Glomerular endothelial cell (primary cell): Measurements from ENCODE around the gene HDAC5. TPM values are rescaled to one million over a fixed set of nuclear protein-coding genes. Genes with fewer than 3 reads are reported as not detected.
"Not testable (repeated sequence)": the region's sequence is repeated elsewhere in the genome, so short reads cannot be mapped to it uniquely, and the experiment has no call there.

Experiments used
- DNase-seq: peaks from one replicate; pipeline ENCODE4 v3.0.0-alpha.2; 2011; ENCODE audit warnings: low read depth, low spot score; ENCODE audit errors: extremely low read depth
- total RNA-seq: library from RNA; depleted of rRNA; stranded (reverse); fragments of >200 nt; gene quantifications from 2 replicates; pipeline ENCODE4 v1.2.3, GENCODE V29; 2015

HDAC5 gene
- total RNA-seq, result 36.3 and 46.9 TPM in 2 replicates

DNA sequence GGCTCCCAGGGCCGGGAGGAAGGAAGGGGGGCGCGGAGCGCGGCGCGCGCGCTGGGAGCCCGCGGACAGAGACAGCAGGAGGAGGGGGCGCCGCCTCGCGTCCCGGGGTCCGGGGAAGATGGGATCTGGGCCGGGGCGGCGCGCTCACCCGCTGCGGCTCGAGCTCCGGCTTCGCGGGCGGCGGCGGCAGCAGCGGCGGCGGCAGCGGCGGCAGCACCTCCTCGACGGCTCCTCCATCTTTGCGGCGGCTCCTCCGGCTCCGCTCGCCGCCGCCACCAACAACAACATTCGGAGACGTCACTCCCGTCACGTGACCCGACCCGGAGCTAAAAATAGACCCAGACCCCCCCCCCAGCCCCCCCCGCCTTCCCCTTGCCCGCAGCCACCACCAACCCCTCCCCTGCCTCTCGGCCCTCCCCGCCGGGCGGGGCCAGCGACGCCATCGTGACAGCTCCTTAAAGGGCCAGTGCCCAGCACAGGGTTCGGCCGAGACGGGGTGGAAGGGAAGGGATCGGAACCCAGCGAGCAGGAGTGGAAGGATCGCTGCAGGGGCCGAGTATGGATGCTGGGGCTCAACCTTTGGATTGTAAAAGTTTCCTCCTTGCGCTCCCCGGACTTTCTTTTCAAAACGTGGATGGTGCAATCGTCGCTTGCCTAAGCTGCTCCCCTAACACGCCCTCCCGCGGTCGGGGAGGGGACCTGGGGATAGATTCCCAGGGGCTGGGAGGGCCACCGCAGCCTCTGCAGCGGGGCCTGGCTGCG is at the start of gene HDAC5:
HDAC5 (minus strand) TSS at position 286 of the 762 bp plus-strand sequence. CDS start 6,126 bp downstream, outside the sequence.
- peak; percentile 58 for DNase-seq

DNA sequence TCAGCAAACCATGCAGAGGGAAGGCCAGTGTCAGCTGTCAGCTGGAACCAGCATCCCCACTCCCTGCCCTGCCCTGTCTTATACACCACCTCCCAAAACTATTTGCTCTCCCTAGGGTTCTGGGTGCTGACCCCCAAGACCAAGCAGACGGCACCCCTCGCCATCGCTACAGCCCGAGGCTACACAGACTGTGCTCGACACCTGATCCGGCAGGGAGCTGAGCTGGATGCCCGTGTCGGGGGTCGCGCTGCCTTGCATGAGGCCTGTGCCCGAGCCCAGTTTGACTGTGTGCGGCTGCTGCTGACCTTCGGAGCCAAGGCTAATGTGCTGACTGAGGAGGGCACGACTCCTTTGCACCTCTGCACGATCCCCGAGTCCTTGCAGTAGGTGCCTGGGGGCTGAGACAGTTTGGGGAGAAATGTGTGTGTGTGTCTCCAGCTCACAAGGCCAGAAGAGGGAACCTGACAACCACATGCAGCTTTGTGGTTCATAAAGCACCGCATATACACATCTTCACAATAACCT is 48.6 kb upstream of the HDAC5 start:
- no peak for DNase-seq

DNA sequence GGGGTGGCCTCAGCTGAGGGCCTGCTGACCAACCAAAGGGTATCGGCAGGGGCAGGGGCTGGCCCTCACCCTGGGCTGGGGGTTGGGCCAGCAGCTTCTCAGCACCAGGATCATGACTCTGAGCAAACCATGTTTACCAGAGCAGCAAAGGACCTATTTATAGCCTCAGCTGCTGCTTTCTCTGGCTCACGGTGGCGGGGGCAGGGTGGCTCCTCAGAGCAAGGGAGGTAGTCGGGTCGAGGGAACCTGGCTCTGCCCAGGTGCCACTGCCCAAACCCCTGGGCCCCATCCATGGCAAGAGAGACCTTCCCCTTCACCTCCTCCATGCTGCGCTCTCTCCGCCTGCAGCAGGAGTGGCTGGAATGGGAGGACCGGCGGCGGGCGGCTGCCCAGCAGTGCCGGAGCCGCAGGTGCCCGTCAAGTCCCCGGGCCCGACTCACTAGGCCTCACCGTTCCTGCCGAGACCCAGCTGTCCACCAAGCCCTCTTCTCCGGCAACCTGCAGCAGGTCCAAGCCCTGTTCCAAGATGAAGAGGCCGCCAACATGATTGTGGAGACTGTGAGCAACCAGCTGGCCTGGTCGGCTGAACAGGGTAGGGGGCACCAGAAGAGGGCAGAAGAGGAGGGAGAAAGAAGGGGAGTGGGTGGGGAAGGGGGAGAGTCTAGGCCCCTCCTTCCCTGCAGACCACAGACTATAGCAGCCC is 47.2 kb upstream of the HDAC5 start, which contains the start of gene ASB16:
ASB16 (plus strand) TSS at position 206 of the 703 bp plus-strand sequence; CDS start at position 292, 86 bp downstream.
- no peak for DNase-seq

DNA sequence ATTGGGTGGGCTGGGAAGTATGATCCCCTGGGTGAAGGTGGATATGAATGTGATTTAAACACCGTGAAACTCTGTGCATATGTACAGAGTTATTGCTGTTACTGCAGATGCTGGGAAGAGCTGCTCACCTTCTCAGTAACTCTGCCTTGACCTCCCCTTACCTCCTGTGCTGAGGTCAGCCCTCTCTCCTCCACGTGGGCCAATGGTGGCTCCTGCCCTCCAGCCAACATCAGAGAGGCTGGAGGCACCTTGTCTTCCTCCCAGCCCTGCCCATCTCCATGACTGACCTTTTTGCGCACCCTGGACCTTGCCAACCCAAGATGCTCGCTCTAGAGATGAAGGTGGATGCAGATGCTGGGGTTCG is 46.7 kb upstream of the HDAC5 start:
- DNase-seq, result no peak

DNA sequence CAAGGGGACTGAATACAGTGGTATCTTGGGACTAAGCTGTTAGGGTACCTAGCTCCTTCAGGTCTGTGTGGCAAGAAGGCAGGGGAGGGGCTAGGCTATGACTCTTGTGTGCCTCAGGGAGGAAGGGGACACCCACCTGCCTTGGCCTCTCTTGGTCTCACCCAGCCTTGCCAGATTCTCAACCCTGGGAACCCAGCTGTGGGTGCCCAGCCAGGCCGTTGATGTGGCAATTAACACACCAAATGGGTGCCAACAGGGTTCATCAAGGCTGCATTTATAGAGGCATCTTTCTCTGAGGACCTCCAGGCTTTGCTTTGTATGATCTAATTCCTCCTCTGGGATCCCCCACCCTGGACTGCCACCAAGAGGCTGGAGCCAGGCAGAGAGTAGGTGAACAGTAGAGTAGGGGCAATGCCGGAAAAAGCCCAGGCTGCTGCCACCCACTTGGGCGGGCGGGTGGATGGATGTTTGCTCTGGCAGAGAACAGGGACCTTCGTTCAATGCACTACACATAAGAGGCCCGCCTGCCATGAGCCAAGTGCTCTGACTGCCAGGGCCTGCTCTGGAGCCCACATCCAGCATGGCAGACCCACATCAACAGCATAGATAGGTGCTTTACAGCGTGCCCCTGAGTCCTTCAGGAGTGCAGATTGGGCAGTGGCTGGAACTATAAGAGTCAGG is 43.9 kb upstream of the HDAC5 start:
- no peak for DNase-seq

DNA sequence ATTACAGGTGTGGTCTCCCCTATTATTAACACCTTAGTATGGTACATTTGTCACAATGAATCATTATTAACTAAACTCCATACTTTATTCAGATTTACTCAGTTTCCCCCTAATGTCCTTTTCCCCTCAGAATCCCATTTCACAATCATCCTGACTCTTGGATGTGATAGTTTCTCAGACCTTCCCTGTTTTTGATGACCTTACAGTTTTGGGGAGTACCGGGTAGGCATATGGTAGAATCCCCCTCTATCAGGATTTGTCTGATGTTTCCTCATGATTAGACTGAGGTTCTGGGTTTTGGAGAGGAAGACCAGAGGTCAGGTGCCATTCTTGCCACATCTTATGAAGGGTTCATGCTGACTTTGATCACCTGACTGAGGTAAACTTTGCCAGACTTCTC is 41.0 kb upstream of the HDAC5 start:
- DNase-seq, result no peak

DNA sequence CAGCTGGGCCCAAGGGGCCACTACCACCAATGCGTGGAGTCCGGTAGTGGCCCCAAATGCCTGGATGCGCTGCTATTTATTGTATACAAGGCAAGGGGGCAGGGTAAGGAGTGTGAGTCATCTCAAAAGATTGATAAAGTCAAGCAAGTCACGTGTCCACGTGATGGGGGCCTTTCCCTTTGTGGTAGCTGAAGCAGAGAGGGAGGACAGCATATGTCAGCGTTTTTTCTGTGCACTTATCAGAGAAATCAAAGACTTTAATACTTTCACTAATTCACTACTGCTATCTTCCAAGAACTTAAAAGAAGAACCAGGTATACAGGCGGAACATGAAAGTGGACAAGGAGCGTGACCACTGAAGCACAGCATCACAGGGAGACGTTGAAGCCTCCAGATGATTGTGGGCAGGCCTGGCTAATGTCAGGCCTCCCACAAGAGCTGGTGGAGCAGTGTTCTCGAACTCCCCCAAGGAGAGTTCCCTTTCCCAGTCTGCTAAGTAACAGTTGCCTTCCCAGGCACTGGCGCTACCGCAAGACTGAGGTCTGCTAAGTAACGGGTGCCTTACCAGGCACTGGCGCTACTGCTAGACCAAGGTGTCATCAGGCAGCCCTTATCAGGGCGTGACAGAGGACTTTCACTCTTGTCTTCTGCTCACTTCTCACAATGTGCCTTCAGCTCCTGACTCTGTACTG is 36.2 kb upstream of the HDAC5 start:
- no peak for DNase-seq

DNA sequence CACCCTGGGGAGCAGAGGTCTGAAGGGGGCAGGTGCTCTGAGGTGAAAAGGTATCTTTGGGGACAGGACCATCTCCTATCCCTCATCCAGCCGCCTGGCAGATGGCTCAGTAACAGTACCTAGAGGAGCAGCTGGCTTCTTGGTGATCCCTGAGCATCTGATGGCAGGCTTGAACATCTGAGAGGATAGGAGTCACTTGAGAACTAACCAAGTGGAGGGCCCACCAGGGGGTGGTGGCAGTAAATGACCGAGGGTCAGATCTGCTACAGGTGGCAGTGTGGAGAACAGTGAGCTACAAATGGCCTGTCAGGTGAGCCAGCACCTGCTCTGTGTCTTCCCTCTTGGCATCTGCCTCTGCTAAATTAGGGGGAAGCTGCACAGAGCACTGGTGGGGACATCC is 32.0 kb upstream of the HDAC5 start:
- no peak for DNase-seq

DNA sequence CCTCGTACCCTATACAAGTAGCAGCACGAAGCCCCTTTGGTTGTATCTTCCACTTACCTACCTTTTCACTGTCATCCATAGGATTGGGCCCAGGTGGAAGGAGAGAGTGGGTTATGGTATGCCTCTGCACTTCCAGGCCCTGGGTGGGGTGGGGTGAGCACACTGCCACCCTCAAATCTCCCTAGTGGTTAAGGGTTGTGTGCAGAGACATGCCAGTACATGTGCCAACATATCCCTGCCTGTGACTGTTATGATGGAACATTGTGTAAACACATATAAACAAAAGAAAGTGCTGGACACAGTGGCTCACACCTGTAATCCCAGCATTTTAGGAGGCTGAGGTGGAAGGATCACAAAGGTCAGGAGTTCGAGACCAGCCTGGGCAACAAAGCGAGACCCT is 29.4 kb upstream of the HDAC5 start:
- no peak for DNase-seq

DNA sequence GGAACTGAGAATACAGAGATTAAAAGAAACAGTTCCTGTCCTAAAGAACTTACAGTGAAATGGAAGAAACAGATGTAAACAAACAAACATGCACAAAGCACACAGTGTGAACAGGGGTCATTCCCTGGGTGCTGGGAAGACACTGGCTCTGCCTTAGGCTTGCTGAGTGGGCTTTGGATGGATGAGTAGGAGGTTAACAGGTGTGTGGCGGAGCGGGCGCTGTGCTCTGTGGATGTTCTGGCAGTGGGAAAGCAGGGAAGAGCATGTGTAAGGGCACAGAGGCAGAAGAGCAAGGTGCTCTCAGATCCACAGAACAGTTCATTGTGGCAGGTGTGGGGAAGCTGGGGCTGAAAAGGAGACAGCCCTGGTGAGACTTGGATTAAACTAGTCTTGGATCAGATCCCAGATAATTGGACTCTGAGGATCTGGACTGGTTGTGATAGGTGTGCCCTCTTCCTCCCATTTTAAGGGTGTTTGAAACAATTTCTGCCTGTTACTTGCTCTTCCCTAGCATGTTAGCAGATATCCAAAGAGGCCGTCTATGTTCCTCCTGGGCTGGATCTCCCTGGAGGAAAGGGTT is 26.4 kb upstream of the HDAC5 start:
- no peak for DNase-seq

DNA sequence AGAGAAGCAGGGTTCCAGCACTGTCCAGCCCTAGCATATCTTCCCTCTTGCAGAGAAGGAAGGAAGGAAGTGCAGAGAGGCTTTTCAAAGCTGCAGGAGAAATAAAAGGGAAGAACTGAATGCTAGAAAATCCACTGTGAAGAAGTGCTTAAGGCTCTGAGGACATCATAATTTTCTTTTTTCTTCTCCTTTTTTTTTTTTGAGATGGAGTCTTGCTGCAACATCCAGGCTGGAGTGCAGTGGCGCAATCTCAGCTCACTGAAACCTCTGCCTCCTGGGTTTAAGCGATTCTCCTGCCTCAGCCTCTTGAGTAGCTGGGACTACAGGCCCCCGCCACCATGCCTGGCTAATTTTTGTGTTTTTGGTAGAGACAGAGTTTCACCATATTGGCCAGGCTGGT is 25.6 kb upstream of the HDAC5 start:
- DNase-seq, result not testable (repeated sequence)

DNA sequence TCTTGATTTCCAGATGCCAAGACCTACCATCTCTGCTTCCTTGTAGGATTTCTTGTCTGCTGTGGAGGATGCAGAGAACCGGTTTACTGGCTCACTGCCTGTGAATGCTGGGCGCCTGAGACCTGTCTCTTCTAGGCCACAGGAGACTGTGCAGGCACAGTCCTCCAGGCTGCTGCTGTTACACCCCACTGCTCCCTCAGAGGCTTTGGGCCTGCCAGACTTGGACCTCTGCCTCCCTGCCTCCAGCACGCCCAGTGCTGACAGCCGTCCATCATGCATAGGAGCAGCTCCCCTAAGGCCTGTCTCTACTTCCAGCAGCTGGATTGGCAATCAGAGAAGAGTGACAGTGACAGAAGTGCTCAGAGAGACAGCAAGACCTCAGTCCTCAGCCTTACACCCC is 24.4 kb upstream of the HDAC5 start:
- no peak for DNase-seq

DNA sequence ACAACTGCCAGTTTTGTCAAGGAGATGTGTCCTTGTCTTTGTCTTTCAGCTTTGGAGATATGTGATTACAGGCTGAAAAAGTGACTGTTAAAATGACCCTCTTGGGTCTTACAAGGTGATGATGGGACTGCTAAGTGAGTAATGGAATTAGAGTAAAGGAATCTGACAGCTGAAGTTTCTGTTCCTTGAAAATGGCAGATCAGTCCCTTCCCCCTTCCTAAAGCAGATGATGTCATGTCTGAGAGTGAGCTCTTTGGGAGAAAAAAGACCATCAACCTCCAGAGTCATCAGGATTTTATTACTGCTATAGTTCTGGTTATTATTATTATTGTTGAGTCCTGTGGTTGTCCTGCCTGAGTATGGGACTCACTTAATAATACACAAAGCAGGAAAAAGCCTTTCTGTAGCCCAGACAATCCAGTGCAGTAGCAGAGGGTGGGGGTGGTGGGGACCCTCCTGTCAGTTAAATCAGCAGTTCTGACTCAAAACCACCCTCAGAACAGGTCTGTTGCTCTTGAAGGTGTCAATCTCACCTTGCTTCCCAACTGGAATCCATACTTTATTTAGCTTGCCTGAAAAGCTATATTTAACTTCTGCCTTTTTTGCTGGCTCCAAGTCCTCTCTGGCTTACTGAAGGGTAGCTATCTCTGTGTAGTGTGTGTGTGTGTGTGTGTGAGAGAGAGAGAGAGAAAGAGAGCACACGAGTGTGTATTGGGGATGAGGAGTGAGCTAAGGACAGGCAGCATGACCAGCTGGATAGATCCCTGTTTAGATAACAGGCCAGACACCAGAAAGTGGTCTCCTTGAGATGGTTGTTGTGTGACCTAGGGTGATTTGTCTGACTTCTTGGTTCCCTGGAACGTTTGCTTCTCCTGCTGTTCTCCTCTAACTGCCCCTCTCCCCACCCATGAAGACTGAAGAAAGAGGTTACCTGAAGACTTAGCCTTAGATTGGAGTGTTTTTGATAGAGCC is 23.2 kb upstream of the HDAC5 start:
- no peak for DNase-seq

DNA sequence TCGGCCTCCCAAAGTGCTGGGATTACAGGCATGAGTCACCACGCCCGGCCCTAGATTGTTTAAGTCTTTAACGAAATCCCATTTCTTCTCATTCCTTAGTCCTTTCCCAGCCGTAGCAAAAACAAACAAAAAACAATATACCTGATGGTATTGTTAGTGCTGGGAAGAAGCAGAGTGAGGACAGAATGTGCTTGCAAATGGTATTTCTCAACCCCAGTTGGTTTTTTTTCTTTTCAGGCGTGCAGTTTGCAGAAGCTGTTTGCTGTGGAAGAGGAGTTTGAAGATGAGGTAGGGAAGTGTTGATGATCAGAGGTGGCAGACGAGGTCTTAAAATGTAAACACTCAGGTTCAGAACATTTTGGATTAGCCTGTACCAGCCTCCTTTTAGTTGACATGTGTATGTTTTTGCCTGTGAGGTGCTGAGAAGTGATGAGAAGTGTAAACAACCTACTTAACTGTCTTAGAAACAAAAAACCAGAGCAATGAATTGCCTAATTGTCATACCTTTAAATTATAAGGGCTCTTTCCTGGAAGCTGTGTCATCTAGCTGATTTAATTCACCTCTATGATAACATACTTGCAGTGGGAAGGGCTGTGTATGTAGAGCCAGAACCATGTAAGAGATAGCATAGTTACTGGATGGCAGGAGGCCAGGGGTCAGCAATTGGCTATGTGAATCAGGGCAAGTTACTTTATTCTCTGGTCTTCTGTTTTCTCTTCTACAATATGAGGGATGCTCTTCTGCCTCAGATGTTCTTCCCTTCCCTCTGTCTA is 21.7 kb upstream of the HDAC5 start:
- DNase-seq, result no peak

DNA sequence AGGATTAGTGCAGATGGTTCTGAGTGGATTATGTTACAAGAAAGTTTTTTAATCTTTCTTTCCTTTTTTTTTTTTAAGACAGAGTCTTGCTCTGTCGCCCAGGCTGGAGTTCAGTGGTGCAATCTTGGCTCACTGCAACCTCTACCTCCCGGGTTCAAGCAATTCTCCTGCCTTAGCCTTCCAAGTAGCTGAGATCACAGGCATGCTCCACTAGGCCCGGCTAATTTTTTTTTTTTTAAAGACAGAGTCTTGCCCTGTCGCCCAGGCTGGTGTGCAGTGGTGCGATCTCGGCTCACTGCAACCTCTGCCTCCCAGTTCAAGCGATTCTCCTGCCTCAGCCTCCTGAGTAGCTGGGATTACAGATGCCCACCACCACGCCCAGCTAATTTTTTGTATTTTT is 20.5 kb upstream of the HDAC5 start:
- not testable (repeated sequence) for DNase-seq

DNA sequence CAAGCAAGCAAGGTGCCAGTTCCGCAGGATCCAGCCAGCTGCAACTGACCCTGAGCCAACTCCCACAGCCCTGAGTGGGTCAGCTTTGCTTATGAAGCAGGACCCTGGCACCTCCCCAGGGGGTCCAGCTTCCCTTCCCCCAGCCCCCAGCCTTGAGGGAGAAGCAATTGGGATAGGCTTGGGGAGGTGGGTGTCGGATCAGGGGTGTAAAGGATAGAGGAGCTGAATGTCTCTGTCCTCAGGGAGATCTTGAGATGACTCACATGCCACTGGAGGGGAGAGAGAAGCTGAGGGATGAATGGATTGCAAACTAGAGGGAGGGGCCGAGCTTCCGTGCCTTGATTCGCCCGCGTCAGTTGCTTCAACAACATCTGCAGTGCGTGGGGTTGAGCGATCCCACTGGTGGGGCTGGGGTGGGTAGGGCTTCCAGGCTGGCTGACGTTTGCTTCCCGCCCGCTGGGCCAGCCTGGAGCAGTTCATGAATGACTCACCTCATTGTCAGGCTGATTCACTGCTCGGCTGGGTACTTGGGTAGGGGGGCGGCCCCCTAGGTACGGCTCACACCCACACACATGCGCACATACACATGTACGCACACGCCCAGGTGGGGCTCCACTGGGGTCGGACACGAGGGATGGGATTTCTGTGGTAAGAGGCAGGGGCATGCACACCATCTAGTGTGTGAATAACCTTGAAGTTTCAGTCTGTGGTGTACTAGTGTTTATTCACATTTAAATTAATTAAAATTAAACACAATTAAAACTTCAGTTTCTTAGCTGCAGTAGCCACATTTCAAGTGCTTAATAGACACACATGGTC is 14.7 kb upstream of the HDAC5 start:
- peak; percentile 45 for DNase-seq

DNA sequence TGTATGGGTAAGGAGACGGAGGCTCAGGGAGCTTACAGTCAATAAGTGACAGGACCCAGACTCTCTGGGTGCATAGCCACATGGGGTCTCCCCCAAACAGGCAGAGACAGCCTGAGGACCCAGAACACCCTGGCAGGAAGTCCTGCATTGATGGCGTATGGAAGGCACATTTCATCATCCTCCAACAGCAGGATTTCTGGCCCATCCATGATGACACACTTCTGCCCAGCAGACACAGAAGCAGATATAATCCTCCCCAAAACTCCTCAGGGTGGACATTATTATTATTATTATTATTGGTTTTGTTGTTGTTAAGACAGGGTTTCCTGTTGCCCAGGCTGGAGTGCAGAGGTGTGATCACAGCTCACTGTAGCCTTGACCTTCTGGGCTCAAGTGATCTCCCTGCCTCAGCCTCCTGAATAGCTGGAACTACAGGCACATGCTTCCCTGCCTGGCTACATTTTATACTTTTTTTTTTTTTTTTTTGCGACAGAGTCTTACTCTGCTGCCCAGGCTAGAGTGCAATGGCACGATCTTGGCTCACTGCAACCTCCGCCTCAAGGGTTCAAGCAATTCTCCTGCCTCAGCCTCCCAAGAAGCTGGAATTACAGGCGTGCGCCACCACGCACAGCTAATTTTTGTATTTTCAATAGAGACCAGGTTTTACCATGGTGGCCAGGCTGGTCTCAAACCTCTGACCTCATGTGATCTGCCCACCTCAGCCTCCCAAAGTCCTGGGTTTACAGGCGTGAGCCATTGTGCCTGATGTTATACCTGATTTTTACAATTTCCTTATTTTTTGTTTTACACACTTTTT is 11.5 kb upstream of the HDAC5 start:
- DNase-seq, result no peak
